ENCODE measurements around the gene KRTAP5-7. TPM values are rescaled to one million over a fixed set of nuclear protein-coding genes. Genes with fewer than 3 reads are reported as not detected.

Gene KRTAP5-7
- total RNA-seq, 2 donors from 2014 or later = 0.17 to 0.24 TPM

DNA sequence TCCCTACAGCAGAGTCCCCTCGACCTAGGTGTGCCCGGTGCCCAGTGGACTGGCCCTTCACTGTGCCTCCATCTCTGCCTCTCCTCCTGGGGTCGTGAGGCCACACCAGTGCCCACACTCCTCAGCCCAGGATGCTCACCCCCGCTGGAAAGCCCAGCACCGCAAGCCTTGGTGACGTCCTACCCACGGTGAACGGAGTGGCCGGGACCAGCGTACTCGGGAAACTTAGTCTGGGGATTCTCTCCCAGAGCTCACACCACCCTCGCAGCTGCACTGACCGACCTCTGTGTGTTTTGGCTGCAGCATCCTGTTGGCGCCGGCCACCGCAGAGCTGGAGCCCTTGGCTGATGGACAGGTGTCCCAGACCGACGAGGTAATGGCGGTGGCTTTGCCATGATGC, 35.5 kb upstream of the KRTAP5-7 start:
- no peak overlapping the region for H3K27ac ChIP-seq
- H3K4me3 ChIP-seq = no peak overlapping the region
- TF ChIP-seq, protein P1, sequence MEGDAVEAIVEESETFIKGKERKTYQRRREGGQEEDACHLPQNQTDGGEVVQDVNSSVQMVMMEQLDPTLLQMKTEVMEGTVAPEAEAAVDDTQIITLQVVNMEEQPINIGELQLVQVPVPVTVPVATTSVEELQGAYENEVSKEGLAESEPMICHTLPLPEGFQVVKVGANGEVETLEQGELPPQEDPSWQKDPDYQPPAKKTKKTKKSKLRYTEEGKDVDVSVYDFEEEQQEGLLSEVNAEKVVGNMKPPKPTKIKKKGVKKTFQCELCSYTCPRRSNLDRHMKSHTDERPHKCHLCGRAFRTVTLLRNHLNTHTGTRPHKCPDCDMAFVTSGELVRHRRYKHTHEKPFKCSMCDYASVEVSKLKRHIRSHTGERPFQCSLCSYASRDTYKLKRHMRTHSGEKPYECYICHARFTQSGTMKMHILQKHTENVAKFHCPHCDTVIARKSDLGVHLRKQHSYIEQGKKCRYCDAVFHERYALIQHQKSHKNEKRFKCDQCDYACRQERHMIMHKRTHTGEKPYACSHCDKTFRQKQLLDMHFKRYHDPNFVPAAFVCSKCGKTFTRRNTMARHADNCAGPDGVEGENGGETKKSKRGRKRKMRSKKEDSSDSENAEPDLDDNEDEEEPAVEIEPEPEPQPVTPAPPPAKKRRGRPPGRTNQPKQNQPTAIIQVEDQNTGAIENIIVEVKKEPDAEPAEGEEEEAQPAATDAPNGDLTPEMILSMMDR (IDR thresholded peaks at IDR 0.05) = no peak
- H3K36me3 ChIP-seq = no peaks in the 10 kb centered on the region
- H3K9me3 ChIP-seq = no peaks in the 10 kb centered on the region
- H3K4me1 ChIP-seq = no peaks in the 10 kb centered on the region
- intact Hi-C loops (cut with DNase I) = no loop called here
- peak; percentile 12 for DNase-seq
- no peaks in the 10 kb centered on the region for H3K27me3 ChIP-seq
- H3K9ac ChIP-seq (ENCODE audit: low read depth in 2 of 2, low read length in 2 of 2) = no peak overlapping the region

DNA sequence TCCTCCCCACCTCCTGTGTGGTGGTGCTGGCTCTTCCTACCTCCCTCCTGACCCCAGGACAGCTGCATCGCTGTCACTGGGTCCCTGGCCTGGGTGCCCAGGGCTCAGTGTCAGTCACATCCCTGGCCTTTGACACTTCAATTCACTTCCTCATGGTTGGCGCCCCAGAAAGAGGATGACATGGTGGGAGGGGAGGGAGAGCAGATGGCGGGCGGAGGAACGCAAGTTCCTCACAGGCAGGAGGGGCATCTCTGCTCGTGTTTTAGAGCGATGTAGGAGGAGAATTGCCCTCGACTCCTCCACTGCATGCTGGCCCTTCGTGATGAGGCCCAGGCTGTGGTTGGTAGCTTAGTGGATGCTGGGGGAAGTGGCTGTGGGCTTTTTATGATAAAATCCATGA, 35.1 kb upstream of the KRTAP5-7 start:
- intact Hi-C loops (cut with DNase I) = no loop called here
- H3K27ac ChIP-seq = no peak overlapping the region
- no peaks in the 10 kb centered on the region for H3K4me1 ChIP-seq
- H3K9ac ChIP-seq (ENCODE audit: low read depth in 2 of 2, low read length in 2 of 2) = no peak overlapping the region
- DNase-seq = no peak
- H3K27me3 ChIP-seq = no peaks in the 10 kb centered on the region
- TF ChIP-seq, protein P1 (IDR thresholded peaks at IDR 0.05) = no peak
- H3K36me3 ChIP-seq = peaks cover 2% of the 10 kb centered on the region
- no peaks in the 10 kb centered on the region for H3K9me3 ChIP-seq
- H3K4me3 ChIP-seq = no peak overlapping the region

DNA sequence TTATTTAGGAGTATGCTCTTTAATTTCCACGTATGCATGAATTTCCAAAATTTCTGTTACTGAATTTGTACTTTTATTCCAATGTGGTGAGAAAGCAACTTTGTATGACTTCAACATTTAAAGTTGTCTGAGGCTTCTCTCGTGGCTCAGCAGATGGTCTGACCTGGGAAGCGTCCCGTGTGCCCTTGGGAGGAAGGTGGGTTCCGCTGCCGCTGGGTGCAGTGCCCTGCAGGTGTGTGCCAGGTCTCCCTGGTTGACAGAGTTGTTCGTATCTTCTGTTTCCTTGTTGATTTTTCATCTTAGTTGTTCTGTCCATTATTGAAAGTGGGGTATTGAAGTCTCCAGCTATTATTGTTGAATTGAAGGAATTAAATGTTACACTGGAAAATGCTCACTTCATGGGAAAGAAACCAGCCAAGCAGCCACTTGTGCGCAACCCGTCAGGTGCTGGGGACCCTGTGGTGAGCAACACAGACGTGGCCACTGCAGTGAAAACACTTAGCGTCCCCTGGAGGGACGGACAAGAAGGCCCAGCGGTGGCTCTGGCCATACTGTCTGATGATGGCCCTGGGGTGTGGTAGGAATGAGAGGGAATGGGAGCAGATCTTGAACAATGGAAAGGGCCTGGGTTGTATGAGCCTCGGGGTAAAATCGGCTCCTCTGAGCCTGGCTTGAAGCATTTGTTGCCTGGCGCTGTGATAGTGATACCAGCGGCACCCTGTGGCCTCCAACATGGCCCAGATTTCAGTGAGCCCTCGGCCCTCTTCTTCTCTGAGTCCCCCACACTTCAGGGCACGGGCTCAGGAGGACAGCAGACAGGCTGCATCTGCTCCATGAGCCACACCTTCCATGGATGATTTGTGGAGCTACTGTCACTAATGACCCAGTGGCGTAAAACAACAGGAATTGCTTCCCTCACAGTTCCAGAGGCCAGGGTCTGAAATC, 31.5 kb upstream of the KRTAP5-7 start:
- Histone ChIP-seq H3K9ac (ENCODE audit: low read depth in 2 of 2, low read length in 2 of 2) (no peak overlapping the region), H3K27me3 (no peaks in the 10 kb centered on the region), H3K36me3 (peaks cover 14% of the 10 kb centered on the region), H3K4me1 (no peaks in the 10 kb centered on the region), H3K4me3 (no peak overlapping the region), H3K27ac (no peak overlapping the region), H3K9me3 (no peaks in the 10 kb centered on the region)
- TF ChIP-seq, protein P1 (IDR thresholded peaks at IDR 0.05) = no peak
- DNase-seq = peak; percentile 9
- intact Hi-C loops (cut with DNase I) = no loop called here

DNA sequence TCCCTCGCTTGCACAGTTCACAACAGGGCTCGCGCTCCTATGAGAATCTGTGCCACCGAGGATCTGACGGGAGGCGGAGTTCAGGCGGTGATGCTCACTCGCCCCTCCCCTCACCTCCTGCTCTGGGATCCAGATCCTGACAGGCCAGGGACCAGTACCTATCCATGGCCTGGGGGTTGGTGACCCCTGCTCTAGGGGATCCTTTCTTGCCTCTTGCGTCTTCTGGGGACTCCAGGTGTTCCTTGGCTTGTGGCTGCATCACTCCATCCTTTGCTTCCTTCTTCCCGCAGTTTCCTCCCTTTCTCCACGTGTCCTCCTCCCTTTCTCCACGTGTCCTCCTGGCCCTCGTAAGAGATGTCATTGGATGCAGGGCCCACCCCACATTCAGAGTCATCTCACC, 30.6 kb upstream of the KRTAP5-7 start:
- no peak overlapping the region for H3K27ac ChIP-seq
- intact Hi-C loops (cut with DNase I) = no loop called here
- TF ChIP-seq, protein P1 (IDR thresholded peaks at IDR 0.05) = no peak
- no peaks in the 10 kb centered on the region for H3K27me3 ChIP-seq
- no peak overlapping the region for H3K4me3 ChIP-seq
- no peaks in the 10 kb centered on the region for H3K9me3 ChIP-seq
- no peaks in the 10 kb centered on the region for H3K4me1 ChIP-seq
- H3K9ac ChIP-seq (ENCODE audit: low read depth in 2 of 2, low read length in 2 of 2) = no peak overlapping the region
- peaks cover 21% of the 10 kb centered on the region for H3K36me3 ChIP-seq
- DNase-seq = no peak

DNA sequence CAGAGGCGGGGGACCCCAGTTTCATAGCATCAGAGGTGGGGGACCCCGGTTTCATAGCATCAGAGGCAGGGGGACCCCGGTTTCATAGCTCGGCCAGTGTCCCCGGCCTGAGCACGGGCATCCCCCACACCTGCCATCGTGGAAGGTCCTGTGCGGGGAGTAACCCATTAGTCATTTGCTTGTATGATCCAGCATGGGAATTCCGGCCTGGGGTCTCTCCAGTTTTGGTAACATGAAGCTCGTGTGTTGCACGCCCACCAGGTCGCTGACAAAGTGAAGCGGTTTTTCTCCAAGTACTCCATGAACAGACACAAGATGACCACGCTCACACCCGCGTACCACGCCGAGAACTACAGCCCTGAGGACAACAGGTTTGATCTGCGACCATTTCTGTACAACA, 29.0 kb upstream of the KRTAP5-7 start:
- DNase-seq = no peak

More for the DNA sequence above, 29.0 kb upstream of the KRTAP5-7 start:
- no peak overlapping the region for H3K4me3 ChIP-seq
- no peaks in the 10 kb centered on the region for H3K27me3 ChIP-seq
- H3K36me3 ChIP-seq = peaks cover 21% of the 10 kb centered on the region
- H3K27ac ChIP-seq = no peak overlapping the region
- H3K9ac ChIP-seq (ENCODE audit: low read depth in 2 of 2, low read length in 2 of 2) = no peak overlapping the region
- no peaks in the 10 kb centered on the region for H3K9me3 ChIP-seq
- intact Hi-C loops (cut with DNase I) = no loop called here
- H3K4me1 ChIP-seq = no peaks in the 10 kb centered on the region
- TF ChIP-seq, protein P1 (IDR thresholded peaks at IDR 0.05) = no peak

Measured in colonic mucosa (tissue), 4 donors.